Vagina (tissue), 2 donors: ENCODE results near the gene CDH4.

Experiments used
- CTCF ChIP-seq, 3 experiments: fragments of 450-650 bp in 2 of 3; fragments of 200-600 bp in 1 of 3; sonication (generic) in 1 of 3; IDR thresholded peaks; one replicate each; pipeline ENCODE4 v1.5.1; 2017 to 2019; ENCODE audit warnings: antibody characterized with exemption in 3 of 3, mild to moderate bottlenecking in 2 of 3, moderate library complexity in 2 of 3
- POLR2A ChIP-seq, 2 donors: fragments of 450-650 bp; IDR thresholded peaks; one replicate each; pipeline ENCODE4 v1.6.1; 2017; ENCODE audit warnings: antibody characterized with exemption in 2 of 2, mild to moderate bottlenecking in 2 of 2, moderate library complexity in 2 of 2
- POLR2AphosphoS5 ChIP-seq, 2 donors: sonication (generic); formaldehyde crosslinking; IDR thresholded peaks; one replicate each; pipeline ENCODE4 v1.9.0; 2017; ENCODE audit warnings: antibody characterized with exemption in 2 of 2, mild to moderate bottlenecking in 2 of 2, low read depth in 1 of 2; ENCODE audit not compliant: insufficient read depth in 1 of 2

GRCh38 chr20:61840779-61841455, 588.9 kb downstream of the CDH4 start:
- TF ChIP-seq CTCF (IDR thresholded peaks at IDR 0.05) (no peak), POLR2A (IDR thresholded peaks at IDR 0.05) (no peak), POLR2AphosphoS5 (IDR thresholded peaks at IDR 0.05; ENCODE audit: insufficient read depth in 1 of 2, low read depth in 1 of 2) (no peak)
